Thoracic aorta (tissue), 2 donors: ENCODE data around the gene ANOS1. TPM values are rescaled to one million over a fixed set of nuclear protein-coding genes. Genes with fewer than 3 reads are reported as not detected.

Experiments
- ATAC-seq: fragments of 150-250 bp; one replicate; pipeline ENCODE4 v1.8.0; 2017; ENCODE audit warnings: low read depth; ENCODE audit not compliant: insufficient number of reproducible peaks, low FRiP score
- DNase-seq: peaks from one replicate; pipeline ENCODE4 v3.0.0-alpha.2; 2020; ENCODE audit warnings: low spot score
- H3K27ac ChIP-seq, 2 donors: fragments of 200-600 bp; sonication (generic); 1 replicate in 1 of 2; 2 replicates in 1 of 2; pipeline ENCODE4 v1.5.1; 2016; ENCODE audit warnings: mild to moderate bottlenecking in 2 of 2, moderate library complexity in 2 of 2
- H3K27me3 ChIP-seq: fragments of 200-600 bp; sonication (generic); replicated peaks from 2 replicates; pipeline ENCODE4 v1.6.0; 2016; ENCODE audit warnings: mild to moderate bottlenecking; ENCODE audit not compliant: insufficient read depth
- H3K36me3 ChIP-seq: fragments of 200-600 bp; sonication (generic); one replicate; pipeline ENCODE4 v1.5.1; 2016
- H3K4me1 ChIP-seq, 2 donors: fragments of 200-600 bp; sonication (generic); 1 replicate in 1 of 2; 2 replicates in 1 of 2; pipeline versions ENCODE4 v1.5.1 to v1.6.0; 2016; ENCODE audit warnings: low read depth in 2 of 2, mild to moderate bottlenecking in 1 of 2; ENCODE audit not compliant: control insufficient read depth in 1 of 2
- H3K4me3 ChIP-seq: fragments of 200-600 bp; sonication (generic); 2 replicates; pipeline ENCODE4 v1.5.1; 2016; ENCODE audit warnings: mild to moderate bottlenecking
- H3K9me3 ChIP-seq: fragments of 200-600 bp; sonication (generic); 2 replicates; pipeline ENCODE4 v1.5.1; 2016
- CTCF ChIP-seq: fragments of 200-600 bp; sonication (generic); IDR thresholded peaks from one replicate; pipeline ENCODE4 v1.5.1; 2019; ENCODE audit warnings: antibody characterized with exemption
- total RNA-seq, 2 donors: library from RNA; depleted of rRNA; stranded (reverse); fragments of >200 nt; gene quantifications; one replicate each; pipeline versions ENCODE4 v1.1.0 to v1.2.3, GENCODE V29; 2016

Gene ANOS1
- total RNA-seq, 2 donors from 2014 or later = 8.9 to 10.4 TPM

DNA sequence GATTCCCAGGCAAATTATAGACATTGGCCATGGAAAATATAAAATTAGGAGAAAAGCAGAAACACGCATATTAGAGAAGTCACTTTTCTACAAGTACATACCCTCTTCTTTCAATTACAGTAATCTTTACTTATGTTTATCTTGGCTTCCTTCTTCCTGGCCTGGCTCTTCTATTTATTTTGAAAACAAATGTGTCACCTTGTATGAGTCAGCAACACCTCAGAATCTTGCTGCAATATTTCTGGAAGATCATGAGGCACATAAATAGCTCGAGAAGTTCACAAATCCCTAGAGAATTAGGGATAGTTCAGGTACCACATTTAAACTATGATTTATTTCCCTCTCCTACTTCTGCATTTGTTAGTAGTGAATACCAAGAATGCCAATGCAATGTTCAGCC is 124.6 kb downstream of the ANOS1 start:
- no peak for ATAC-seq
- H3K9me3 ChIP-seq = no peaks in the 10 kb centered on the region

GRCh38 chrX:8604131-8604530 is 127.8 kb downstream of the ANOS1 start:
- DNase-seq = no peak
- H3K27me3 ChIP-seq = no peaks in the 10 kb centered on the region
- peaks cover 0 to 4% of the 10 kb centered on the region in 2 donors for H3K4me1 ChIP-seq
- TF ChIP-seq CTCF = no peak
- no peak overlapping the region for H3K27ac ChIP-seq
- no peaks in the 10 kb centered on the region for H3K36me3 ChIP-seq
- no peak overlapping the region for H3K4me3 ChIP-seq
- no peaks in the 10 kb centered on the region for H3K9me3 ChIP-seq
- ATAC-seq = no peak

More for the DNA sequence above, 124.6 kb downstream of the ANOS1 start:
- Histone ChIP-seq H3K4me1 (peaks cover 0 to 4% of the 10 kb centered on the region in 2 donors), H3K27me3 (no peaks in the 10 kb centered on the region), H3K36me3 (no peaks in the 10 kb centered on the region), H3K4me3 (no peak overlapping the region), H3K27ac (no peak overlapping the region)
- no peak for TF ChIP-seq CTCF
- DNase-seq = no peak

- Histone ChIP-seq H3K4me3 (no peak overlapping the region), H3K9me3 (no peaks in the 10 kb centered on the region), H3K36me3 (no peaks in the 10 kb centered on the region), H3K27ac (no peak overlapping the region), H3K27me3 (no peaks in the 10 kb centered on the region), H3K4me1 (no peaks in the 10 kb centered on the region)
- no peak for TF ChIP-seq CTCF
- ATAC-seq (no peak), DNase-seq (no peak)
Measured at GRCh38 chrX:8591501-8591900, 140.4 kb downstream of the ANOS1 start.

DNA sequence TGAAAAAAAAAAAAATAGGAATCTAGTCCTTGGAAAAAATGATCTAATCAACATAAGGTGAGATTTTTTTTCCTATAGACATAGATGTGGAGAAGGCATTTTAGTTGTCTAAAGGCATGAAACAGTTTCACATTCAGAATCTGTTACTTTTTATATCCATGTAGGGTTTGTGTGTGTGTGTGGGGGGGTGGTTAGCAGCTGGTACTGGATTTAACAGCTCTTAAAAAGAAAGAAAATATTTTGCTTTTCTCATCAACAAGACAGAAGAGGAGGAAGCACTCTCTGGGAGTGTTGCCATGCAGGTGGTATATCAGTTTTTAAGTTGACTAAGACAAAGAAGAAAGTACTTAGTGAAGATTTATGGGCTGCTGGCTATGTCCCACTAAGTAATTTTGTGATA is 145.0 kb downstream of the ANOS1 start:
- no peak for DNase-seq
- H3K4me1 ChIP-seq = no peaks in the 10 kb centered on the region

GRCh38 chrX:8579602-8580001 is 152.3 kb downstream of the ANOS1 start:
- no peak for ATAC-seq
- H3K27me3 ChIP-seq = no peaks in the 10 kb centered on the region

More for the DNA sequence above, 145.0 kb downstream of the ANOS1 start:
- Histone ChIP-seq H3K9me3 (no peaks in the 10 kb centered on the region), H3K4me3 (no peak overlapping the region), H3K27ac (no peak overlapping the region), H3K27me3 (no peaks in the 10 kb centered on the region), H3K36me3 (no peaks in the 10 kb centered on the region)
- TF ChIP-seq CTCF = no peak
- ATAC-seq = no peak

More at GRCh38 chrX:8579602-8580001, 152.3 kb downstream of the ANOS1 start:
- Histone ChIP-seq H3K9me3 (no peaks in the 10 kb centered on the region), H3K27ac (no peak overlapping the region), H3K4me3 (no peak overlapping the region), H3K36me3 (no peaks in the 10 kb centered on the region), H3K4me1 (no peaks in the 10 kb centered on the region)
- no peak for TF ChIP-seq CTCF
- DNase-seq = no peak
